H1 (cell line): ENCODE results near the gene OVOL3. TPM values are rescaled to one million over a fixed set of nuclear protein-coding genes. Genes with fewer than 3 reads are reported as not detected.

Experiments used
- CEBPB ChIP-seq: IDR thresholded peaks from 2 replicates; pipeline ENCODE4 v1.6.1; 2012; ENCODE audit warnings: low read depth, low read length
- GABPA ChIP-seq: IDR thresholded peaks from 2 replicates; pipeline ENCODE4 v1.6.1; 2011; ENCODE audit warnings: mild to moderate bottlenecking, low read length, moderate library complexity, borderline replicate concordance; ENCODE audit not compliant: insufficient read depth
- NRF1 ChIP-seq: IDR thresholded peaks from 2 replicates; pipeline ENCODE4 v1.6.1; 2011; ENCODE audit warnings: mild to moderate bottlenecking, low read depth, low read length, improper control_type of control experiment
- polyA plus RNA-seq, 7 experiments: library from polyadenylated mRNA; depleted of rRNA in 3 of 7; stranded (reverse) in 5 of 7; unstranded in 2 of 7; fragments of >200 nt in 5 of 7; fragments of 200-250 nt in 2 of 7; gene quantifications; 1 replicate in 5 of 7; 2 replicates in 1 of 7; 4 replicates in 1 of 7; pipeline versions ENCODE4 v1.2.1 to v1.2.3, GENCODE V29; 2011 to 2013; ENCODE audit warnings: missing spikeins in 2 of 7, mixed read lengths in 2 of 7
- total RNA-seq: library from RNA; stranded (reverse); fragmentation: NEBNext Ultra II Directional; extraction: Animal tissue kit (Norgen Biotek cat#: 25700); gene quantifications from 2 replicates; pipeline ENCODE4 v1.2.1, GENCODE V29; 2021

OVOL3 gene
- total and polyA plus RNA-seq, 2 of the 8 experiments (the other 6 are each of a cell fraction or from before 2014, with no cell fraction given), result 0.45 TPM; not detected in 1

- TF ChIP-seq NRF1 (no peak), GABPA (no peak), CEBPB (no peak)
Measured at GRCh38 chr19:36152019-36152351, 41.0 kb downstream of the OVOL3 start (continued).
